TTC549 (cell line): ENCODE data around the gene UIMC1.

ENCODE experiments used
- FAIRE-seq: peaks from 2 replicates; lab custom pipeline; 2012; peaks lifted over from hg19 to GRCh38; lab: Jason Lieb, UNC

The UIMC1 gene

GRCh38 chr5:176869501-176870109 lies 137.0 kb downstream of the UIMC1 start:
- no peak for FAIRE-seq

- no peak for FAIRE-seq
Measured at GRCh38 chr5:176868731-176869130, 137.8 kb downstream of the UIMC1 start.

- no peak for FAIRE-seq
Measured at GRCh38 chr5:176868126-176868525, 138.5 kb downstream of the UIMC1 start.

- no peak for FAIRE-seq
Measured at GRCh38 chr5:176866707-176867310, 139.8 kb downstream of the UIMC1 start.

- FAIRE-seq = no peak
Measured at GRCh38 chr5:176865964-176866363, 140.6 kb downstream of the UIMC1 start.

GRCh38 chr5:176864755-176865154 lies 141.8 kb downstream of the UIMC1 start:
- no peak for FAIRE-seq

- no peak for FAIRE-seq
Measured at GRCh38 chr5:176863765-176864098, 142.8 kb downstream of the UIMC1 start.

- FAIRE-seq = no peak
Measured at GRCh38 chr5:176863041-176863764, 143.4 kb downstream of the UIMC1 start.

GRCh38 chr5:176862330-176862995 lies 144.1 kb downstream of the UIMC1 start:
- FAIRE-seq = no peak

- no peak for FAIRE-seq
Measured at GRCh38 chr5:176861276-176861675, 145.3 kb downstream of the UIMC1 start.

- no peak for FAIRE-seq
Measured at GRCh38 chr5:176860381-176860780, 146.2 kb downstream of the UIMC1 start.

- no peak for FAIRE-seq
Measured at GRCh38 chr5:176859916-176860315, 146.7 kb downstream of the UIMC1 start.

- no peak for FAIRE-seq
Measured at GRCh38 chr5:176857894-176858273, 148.7 kb downstream of the UIMC1 start.

GRCh38 chr5:176857216-176857893 lies 149.2 kb downstream of the UIMC1 start:
- FAIRE-seq = no peak

GRCh38 chr5:176856746-176857145 lies 149.8 kb downstream of the UIMC1 start:
- no peak for FAIRE-seq

- FAIRE-seq = no peak
Measured at GRCh38 chr5:176855598-176855997, 151.0 kb downstream of the UIMC1 start.
